Tibial artery (tissue), 4 donors: ENCODE data around the gene GSTA4.
A peak's percentile ranks its signal among the peaks of the same experiment; 100 is the strongest.
"Not testable (repeated sequence)": the region's sequence is repeated elsewhere in the genome, so short reads cannot be mapped to it uniquely, and the experiment has no call there.

Experiments
- DNase-seq, 2 donors: peaks; one replicate each; pipeline ENCODE4 v3.0.0-alpha.2; 2019
- H3K27ac ChIP-seq, 2 donors: fragments of 200-600 bp; sonication (generic) in 1 of 2; 1 replicate in 1 of 2; 2 replicates in 1 of 2; pipeline ENCODE4 v1.5.1; 2018 to 2019; ENCODE audit warnings: mild to moderate bottlenecking in 1 of 2
- H3K27me3 ChIP-seq, 2 donors: fragments of 200-600 bp; sonication (generic) in 1 of 2; one replicate each; pipeline versions ENCODE4 v1.5.1 to v1.6.0; 2016 to 2019
- H3K36me3 ChIP-seq, 3 donors: fragments of 200-600 bp; sonication (generic) in 2 of 3; one replicate each; pipeline ENCODE4 v1.5.1; 2016 to 2019; ENCODE audit warnings: mild to moderate bottlenecking in 2 of 3
- H3K4me1 ChIP-seq, 4 donors: fragments of 200-600 bp; sonication (generic) in 2 of 4; 1 replicate in 3 of 4; 2 replicates in 1 of 4; pipeline ENCODE4 v1.5.1; 2016 to 2019
- H3K4me3 ChIP-seq, 2 donors: fragments of 200-600 bp; sonication (generic) in 1 of 2; 1 replicate in 1 of 2; 2 replicates in 1 of 2; pipeline ENCODE4 v1.5.1; 2018 to 2019; ENCODE audit warnings: mild to moderate bottlenecking in 2 of 2
- H3K9me3 ChIP-seq, 3 donors: fragments of 200-600 bp; sonication (generic) in 1 of 3; one replicate each; pipeline ENCODE4 v1.5.1; 2016 to 2019
- intact Hi-C: fragments of 100-400 bp; cut with DNase I; formaldehyde crosslinking; loops from one replicate; pipeline ENCODE4 v1.15.0; 2023; ENCODE audit warnings: low total_unique reads
- TF ChIP-seq, protein P1 (sequence below), 2 experiments: fragments of 200-600 bp in 1 of 2; fragments of 450-650 bp in 1 of 2; IDR thresholded peaks; one replicate each; pipeline ENCODE4 v1.5.1; 2017 to 2019; ENCODE audit warnings: antibody characterized with exemption in 2 of 2, mild to moderate bottlenecking in 1 of 2, moderate library complexity in 1 of 2

GSTA4 gene

DNA sequence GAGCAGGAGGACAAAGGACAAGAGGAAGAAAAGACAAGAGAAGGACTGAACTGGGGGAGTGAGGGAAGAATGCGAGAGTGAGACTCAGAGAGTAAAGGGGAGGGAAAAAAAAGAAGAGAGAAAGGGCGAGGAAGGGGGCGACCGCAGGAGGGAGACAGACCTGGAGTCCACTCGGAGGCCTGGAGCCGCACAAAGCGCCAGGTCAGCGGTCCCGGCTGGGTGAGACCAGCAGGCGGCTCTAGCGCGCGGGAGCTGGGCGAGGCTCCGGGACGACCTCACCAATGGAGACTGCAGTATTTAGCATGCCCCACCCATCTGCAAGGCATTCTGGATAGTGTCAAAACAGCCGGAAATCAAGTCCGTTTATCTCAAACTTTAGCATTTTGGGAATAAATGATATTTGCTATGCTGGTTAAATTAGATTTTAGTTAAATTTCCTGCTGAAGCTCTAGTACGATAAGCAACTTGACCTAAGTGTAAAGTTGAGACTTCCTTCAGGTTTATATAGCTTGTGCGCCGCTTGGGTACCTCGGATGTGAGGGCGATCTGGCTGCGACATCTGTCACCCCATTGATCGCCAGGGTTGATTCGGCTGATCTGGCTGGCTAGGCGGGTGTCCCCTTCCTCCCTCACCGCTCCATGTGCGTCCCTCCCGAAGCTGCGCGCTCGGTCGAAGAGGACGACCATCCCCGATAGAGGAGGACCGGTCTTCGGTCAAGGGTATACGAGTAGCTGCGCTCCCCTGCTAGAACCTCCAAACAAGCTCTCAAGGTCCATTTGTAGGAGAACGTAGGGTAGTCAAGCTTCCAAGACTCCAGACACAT is at the start of gene GSTA4:
Gene GSTA4 (minus strand): TSS at position 196 of the 824 bp plus-strand sequence. CDS start 1,041 bp downstream, outside the sequence.
- intact Hi-C loops = loop anchor here (2.0 to 10.0 kb wide), 2 partner anchors 70 to 420 kb away; partner anchors contain the start of genes FBXO9 and TRAM2
- TF ChIP-seq, protein P1, sequence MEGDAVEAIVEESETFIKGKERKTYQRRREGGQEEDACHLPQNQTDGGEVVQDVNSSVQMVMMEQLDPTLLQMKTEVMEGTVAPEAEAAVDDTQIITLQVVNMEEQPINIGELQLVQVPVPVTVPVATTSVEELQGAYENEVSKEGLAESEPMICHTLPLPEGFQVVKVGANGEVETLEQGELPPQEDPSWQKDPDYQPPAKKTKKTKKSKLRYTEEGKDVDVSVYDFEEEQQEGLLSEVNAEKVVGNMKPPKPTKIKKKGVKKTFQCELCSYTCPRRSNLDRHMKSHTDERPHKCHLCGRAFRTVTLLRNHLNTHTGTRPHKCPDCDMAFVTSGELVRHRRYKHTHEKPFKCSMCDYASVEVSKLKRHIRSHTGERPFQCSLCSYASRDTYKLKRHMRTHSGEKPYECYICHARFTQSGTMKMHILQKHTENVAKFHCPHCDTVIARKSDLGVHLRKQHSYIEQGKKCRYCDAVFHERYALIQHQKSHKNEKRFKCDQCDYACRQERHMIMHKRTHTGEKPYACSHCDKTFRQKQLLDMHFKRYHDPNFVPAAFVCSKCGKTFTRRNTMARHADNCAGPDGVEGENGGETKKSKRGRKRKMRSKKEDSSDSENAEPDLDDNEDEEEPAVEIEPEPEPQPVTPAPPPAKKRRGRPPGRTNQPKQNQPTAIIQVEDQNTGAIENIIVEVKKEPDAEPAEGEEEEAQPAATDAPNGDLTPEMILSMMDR (IDR thresholded peaks at IDR 0.05) = peak; percentile 70 to 75
- Histone ChIP-seq H3K27ac (peak within 1 kb of the TSS; percentile 92 to 94), H3K4me3 (peak within 1 kb of the TSS; percentile 68 to 69), H3K4me1 (peaks cover 0 to 30% (median 16%) of the 10 kb centered on the region in 4 donors)
- not testable (repeated sequence) for H3K36me3 ChIP-seq, H3K9me3 ChIP-seq, H3K27me3 ChIP-seq
- DNase-seq = peak; percentile 97 to 99

- Histone ChIP-seq H3K27ac (no peak overlapping the region), H3K9me3 (no peaks in the 10 kb centered on the region), H3K36me3 (peaks cover 2 to 19% (median 17%) of the 10 kb centered on the region in 3 donors), H3K4me1 (peaks cover 0 to 38% (median 23%) of the 10 kb centered on the region in 4 donors), H3K27me3 (no peaks in the 10 kb centered on the region), H3K4me3 (no peak overlapping the region)
- no peak for DNase-seq
- intact Hi-C loops = no loop called here
- TF ChIP-seq, protein P1 (IDR thresholded peaks at IDR 0.05) = no peak
These were observed 49.5 kb upstream of the GSTA4 start for GRCh38 chr6:53044572-53044971.

GRCh38 chr6:53044071-53044470 is 49.0 kb upstream of the GSTA4 start:
- H3K9me3 ChIP-seq = no peaks in the 10 kb centered on the region
- TF ChIP-seq, protein P1 (IDR thresholded peaks at IDR 0.05) = no peak
- peaks cover 0 to 38% (median 23%) of the 10 kb centered on the region in 4 donors for H3K4me1 ChIP-seq
- no peak for DNase-seq
- intact Hi-C loops = no loop called here
- H3K4me3 ChIP-seq = no peak overlapping the region
- peak overlapping the region in 1 of 2 donors; percentile 11 for H3K27ac ChIP-seq
- H3K27me3 ChIP-seq = no peaks in the 10 kb centered on the region
- H3K36me3 ChIP-seq = peaks cover 7 to 24% (median 22%) of the 10 kb centered on the region in 3 donors

DNA sequence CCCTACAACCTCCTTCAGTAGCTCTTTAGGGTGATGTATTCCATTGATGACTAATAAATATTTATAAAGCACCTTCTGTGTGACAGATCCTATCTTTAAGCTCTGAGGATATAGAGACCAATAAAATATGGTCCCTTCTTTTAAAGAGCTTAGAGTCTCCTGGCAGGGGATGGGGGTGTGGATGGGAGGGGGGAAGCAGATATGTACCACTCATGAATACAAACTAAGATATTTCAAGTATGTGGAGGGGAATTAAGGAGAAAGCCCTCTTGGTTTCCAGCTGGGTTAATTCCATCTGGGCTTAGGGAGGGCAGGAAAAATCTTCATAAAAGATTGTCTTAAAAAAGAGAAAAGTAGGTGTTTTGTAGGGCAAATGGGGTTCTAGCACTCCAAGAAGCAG is 48.5 kb upstream of the GSTA4 start:
- H3K36me3 ChIP-seq = peaks cover 9 to 28% (median 27%) of the 10 kb centered on the region in 3 donors
- no peak for DNase-seq
- H3K27me3 ChIP-seq = no peaks in the 10 kb centered on the region
- H3K27ac ChIP-seq = peak overlapping the region; percentile 11 to 32
- no peaks in the 10 kb centered on the region for H3K9me3 ChIP-seq
- intact Hi-C loops = no loop called here
- TF ChIP-seq, protein P1 (IDR thresholded peaks at IDR 0.05) = no peak
- H3K4me1 ChIP-seq = peaks cover 0 to 38% (median 23%) of the 10 kb centered on the region in 4 donors
- no peak overlapping the region for H3K4me3 ChIP-seq

GRCh38 chr6:53042112-53042511 is 47.0 kb upstream of the GSTA4 start:
- intact Hi-C loops = no loop called here
- TF ChIP-seq, protein P1 (IDR thresholded peaks at IDR 0.05) = no peak
- Histone ChIP-seq H3K27ac (peak overlapping the region in 1 of 2 donors; percentile 14), H3K36me3 (peaks cover 15 to 38% (median 31%) of the 10 kb centered on the region in 3 donors), H3K4me1 (peaks cover 0 to 38% (median 23%) of the 10 kb centered on the region in 4 donors), H3K9me3 (no peaks in the 10 kb centered on the region), H3K27me3 (no peaks in the 10 kb centered on the region), H3K4me3 (no peak overlapping the region)
- DNase-seq = no peak
